H1 (cell line): ENCODE data around the gene DDX19B. TPM values are rescaled to one million over a fixed set of nuclear protein-coding genes. Genes with fewer than 3 reads are reported as not detected.

ENCODE experiments used
- CTCF ChIA-PET: fragments of 300-600 bp; sonication (Branson Sonifier 250); formaldehyde crosslinking; loops from one replicate; lab custom pipeline; 2021; ENCODE audit not compliant: partially characterized antibody; lab: Charles Lee
- POLR2A ChIA-PET: fragments of 300-600 bp; sonication (Branson Sonifier 250); formaldehyde crosslinking; loops from one replicate; lab custom pipeline; 2021; ENCODE audit warnings: inconsistent platforms; ENCODE audit not compliant: partially characterized antibody; lab: Charles Lee
- DNase-seq, 2 experiments: peaks; one replicate each; pipeline versions ENCODE4 v3.0.0 to v3.0.0-alpha.2; 2010 to 2022; ENCODE audit warnings: low spot score in 2 of 2, low read depth in 1 of 2, mixed read lengths in 1 of 2
- FAIRE-seq: peaks from 2 replicates; lab custom pipeline; 2011; peaks lifted over from hg19 to GRCh38; lab: Jason Lieb, UNC
- H2AFZ ChIP-seq: 2 replicates; pipeline ENCODE4 v1.8.1; 2012; ENCODE audit warnings: low read length, inconsistent platforms
- H2AK5ac ChIP-seq: 2 replicates; pipeline ENCODE4 v1.6.1; 2013; ENCODE audit warnings: low read depth, low read length
- H2BK120ac ChIP-seq: replicated peaks from 2 replicates; pipeline ENCODE3; 2013; ENCODE audit warnings: low read depth, low read length, inconsistent platforms
- H2BK12ac ChIP-seq: 2 replicates; pipeline ENCODE4 v1.6.1; 2013; ENCODE audit warnings: low read depth, low read length
- H2BK15ac ChIP-seq: 2 replicates; pipeline ENCODE4 v1.6.1; 2013; ENCODE audit warnings: low read length
- H2BK20ac ChIP-seq: 2 replicates; pipeline ENCODE4 v1.6.1; 2013; ENCODE audit warnings: low read length
- H2BK5ac ChIP-seq: 2 replicates; pipeline ENCODE4 v1.6.1; 2013; ENCODE audit warnings: low read depth, low read length
- H3K14ac ChIP-seq: 2 replicates; pipeline ENCODE4 v1.6.1; 2013; ENCODE audit warnings: inconsistent platforms; ENCODE audit not compliant: insufficient read length
- H3K18ac ChIP-seq: 2 replicates; pipeline ENCODE4 v1.6.1; 2013; ENCODE audit warnings: low read length; ENCODE audit errors: extremely low read depth
- H3K23ac ChIP-seq: 2 replicates; pipeline ENCODE4 v1.6.1; 2013; ENCODE audit warnings: inconsistent platforms; ENCODE audit not compliant: insufficient read length
- H3K23me2 ChIP-seq: 2 replicates; pipeline ENCODE4 v1.6.1; 2013; ENCODE audit warnings: low read depth, low read length
- H3K27ac ChIP-seq: 2 replicates; pipeline ENCODE4 v1.6.1; 2011; ENCODE audit warnings: low read depth, low read length, inconsistent platforms
- H3K27me3 ChIP-seq, 4 experiments: replicated peaks in 1 of 4; 1 replicate in 1 of 4; 2 replicates in 3 of 4; pipeline versions ENCODE4 v1.6.1 to v1.8.1; 2011 to 2013; ENCODE audit warnings: low read length in 3 of 4, mild to moderate bottlenecking in 3 of 4, inconsistent platforms in 2 of 4, mixed read lengths in 2 of 4, moderate library complexity in 1 of 4; ENCODE audit not compliant: control insufficient read depth in 3 of 4, insufficient read depth in 3 of 4; ENCODE audit errors: extremely low read depth in 1 of 4
- H3K36me3 ChIP-seq, 4 experiments: 2 replicates each; pipeline versions ENCODE4 v1.6.1 to v1.8.1; 2011 to 2013; ENCODE audit warnings: mild to moderate bottlenecking in 4 of 4, low read length in 3 of 4, moderate library complexity in 2 of 4, control low read depth in 1 of 4, inconsistent platforms in 1 of 4; ENCODE audit not compliant: insufficient read depth in 4 of 4, control insufficient read depth in 2 of 4
- H3K4ac ChIP-seq: replicated peaks from 2 replicates; pipeline ENCODE3; 2013; ENCODE audit warnings: low read length, low read depth, mixed read lengths, inconsistent platforms; ENCODE audit not compliant: insufficient read length
- H3K4me1 ChIP-seq, 4 experiments: replicated peaks in 1 of 4; 1 replicate in 1 of 4; 2 replicates in 3 of 4; pipeline versions ENCODE4 v1.6.1 to v1.8.1; 2011 to 2013; ENCODE audit warnings: low read length in 3 of 4, inconsistent platforms in 2 of 4, mixed read lengths in 1 of 4; ENCODE audit not compliant: insufficient read depth in 4 of 4, control insufficient read depth in 3 of 4
- H3K4me2 ChIP-seq, 2 experiments: 2 replicates each; pipeline versions ENCODE4 v1.6.1 to v1.8.1; 2011 to 2013; ENCODE audit warnings: low read depth in 2 of 2, low read length in 2 of 2, control low read depth in 1 of 2, inconsistent platforms in 1 of 2, mild to moderate bottlenecking in 1 of 2; ENCODE audit not compliant: insufficient read depth in 1 of 2
- H3K4me3 ChIP-seq, 4 experiments: fragments of 200-600, 300-600 bp in 1 of 4; sonication (generic), shearing (Covaris generic), sonication (Bioruptor Twin) in 1 of 4; 2 replicates each; pipeline versions ENCODE4 v1.5.1 to v1.8.1; 2011 to 2016; ENCODE audit warnings: low read length in 4 of 4, low read depth in 3 of 4, control low read depth in 2 of 4, inconsistent platforms in 2 of 4, mild to moderate bottlenecking in 2 of 4, mixed read lengths in 1 of 4, moderate library complexity in 1 of 4; ENCODE audit not compliant: insufficient read depth in 2 of 4; ENCODE audit errors: extremely low read depth in 1 of 4
- H3K56ac ChIP-seq: replicated peaks from 2 replicates; pipeline ENCODE3; 2013; ENCODE audit warnings: low read depth, mild to moderate bottlenecking, mixed read lengths, low read length, inconsistent platforms; ENCODE audit not compliant: insufficient read length
- H3K79me1 ChIP-seq: 2 replicates; pipeline ENCODE4 v1.6.1; 2013; ENCODE audit warnings: low read depth, low read length, control low read depth
- H3K79me2 ChIP-seq, 2 experiments: 2 replicates each; pipeline versions ENCODE4 v1.6.1 to v1.8.1; 2012 to 2013; ENCODE audit warnings: low read length in 2 of 2, mild to moderate bottlenecking in 2 of 2, inconsistent platforms in 1 of 2; ENCODE audit not compliant: insufficient read depth in 2 of 2, control insufficient read depth in 1 of 2
- H3K9ac ChIP-seq, 4 experiments: replicated peaks in 1 of 4; 1 replicate in 1 of 4; 2 replicates in 3 of 4; pipeline versions ENCODE4 v1.6.1 to v1.8.1; 2011 to 2013; ENCODE audit warnings: low read depth in 3 of 4, low read length in 3 of 4, control low read depth in 2 of 4, mild to moderate bottlenecking in 2 of 4, moderate library complexity in 2 of 4, inconsistent platforms in 1 of 4; ENCODE audit errors: extremely low read depth in 1 of 4
- H3K9me3 ChIP-seq, 2 experiments: 2 replicates each; pipeline versions ENCODE4 v1.6.1 to v1.8.1; 2012 to 2013; ENCODE audit warnings: mild to moderate bottlenecking in 2 of 2, moderate library complexity in 2 of 2, control low read depth in 1 of 2, inconsistent platforms in 1 of 2, low read depth in 1 of 2, low read length in 1 of 2, mixed read lengths in 1 of 2; ENCODE audit not compliant: insufficient read depth in 2 of 2
- H4K20me1 ChIP-seq, 2 experiments: replicated peaks in 1 of 2; 2 replicates each; pipeline versions ENCODE3 to v1.8.1; 2011 to 2013; ENCODE audit warnings: inconsistent platforms in 2 of 2, low read length in 2 of 2, mild to moderate bottlenecking in 1 of 2; ENCODE audit not compliant: insufficient read depth in 2 of 2, control insufficient read depth in 1 of 2
- H4K5ac ChIP-seq: 2 replicates; pipeline ENCODE4 v1.6.1; 2013; ENCODE audit warnings: low read length, low read depth, mixed read lengths, inconsistent platforms; ENCODE audit not compliant: insufficient read length
- H4K8ac ChIP-seq: 2 replicates; pipeline ENCODE4 v1.8.0; 2013; ENCODE audit warnings: mild to moderate bottlenecking, moderate library complexity, low read length, inconsistent platforms; ENCODE audit not compliant: insufficient read depth; ENCODE audit errors: extremely low read depth
- H4K91ac ChIP-seq: replicated peaks from 2 replicates; pipeline ENCODE3; 2013; ENCODE audit warnings: low read length, mixed read lengths, inconsistent platforms; ENCODE audit not compliant: insufficient read length
- BCL11A ChIP-seq, 2 experiments: IDR thresholded peaks; one replicate each; pipeline ENCODE4 v1.6.1; 2011; ENCODE audit warnings: low read depth in 2 of 2, low read length in 2 of 2, mild to moderate bottlenecking in 2 of 2
- RBBP5 ChIP-seq: IDR thresholded peaks from 2 replicates; pipeline ENCODE4 v1.7.1; 2012; ENCODE audit warnings: low read depth, mild to moderate bottlenecking, inconsistent platforms, low read length, moderate library complexity, borderline replicate concordance
- WGBS, 2 experiments: shearing (Covaris generic) in 1 of 2; methylation state at CpG; one replicate each; pipeline versions ENCODE4 v1.1.6 to v1.1.7; 2013 to 2015; ENCODE audit warnings: low lambda C conversion rate in 2 of 2, mixed read lengths in 2 of 2, inconsistent platforms in 1 of 2, low coverage in 1 of 2, missing lambda C conversion rate in 1 of 2; ENCODE audit not compliant: insufficient replicate concordance in 2 of 2, insufficient coverage in 1 of 2, insufficient read length in 1 of 2; ENCODE audit errors: extremely low coverage in 1 of 2, missing lambda C conversion rate in 1 of 2; 5-methylcytosine and 5-hydroxymethylcytosine counted together
- polyA plus RNA-seq, 7 experiments: library from polyadenylated mRNA; depleted of rRNA in 3 of 7; stranded (reverse) in 5 of 7; unstranded in 2 of 7; fragments of >200 nt in 5 of 7; fragments of 200-250 nt in 2 of 7; gene quantifications; 1 replicate in 5 of 7; 2 replicates in 1 of 7; 4 replicates in 1 of 7; pipeline versions ENCODE4 v1.2.1 to v1.2.3, GENCODE V29; 2011 to 2013; ENCODE audit warnings: missing spikeins in 2 of 7, mixed read lengths in 2 of 7
- total RNA-seq: library from RNA; stranded (reverse); fragmentation: NEBNext Ultra II Directional; extraction: Animal tissue kit (Norgen Biotek cat#: 25700); gene quantifications from 2 replicates; pipeline ENCODE4 v1.2.1, GENCODE V29; 2021

Gene DDX19B
- total and polyA plus RNA-seq, 2 of the 8 experiments (the other 6 are each of a cell fraction or from before 2014, with no cell fraction given): 40.5 to 42.7 TPM

DNA sequence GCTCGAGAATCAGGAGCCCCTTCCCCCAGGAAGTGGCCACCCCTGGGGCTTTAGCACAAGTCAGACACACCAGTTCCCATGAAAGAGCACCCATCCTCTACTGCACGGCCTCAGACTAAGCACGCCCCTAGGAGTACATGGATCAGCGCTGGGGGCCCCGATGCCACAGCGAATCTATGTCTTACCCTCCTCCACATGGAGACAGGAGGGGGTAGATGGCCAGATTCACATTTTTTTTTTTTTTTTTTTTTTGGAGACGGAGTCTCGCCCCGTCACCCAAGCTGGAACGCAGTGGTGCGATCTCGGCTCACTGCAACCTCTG, 44.1 kb upstream of the DDX19B start:
- H4K8ac ChIP-seq: no peak overlapping the region
- ChIA-PET CTCF (interaction anchor here (0.6 to 8.3 kb wide), 8 partner anchors 9 to 306 kb away, joined by 3 to 67 read pairs (median 4); no protein-coding TSS in a partner anchor), POLR2A (interaction anchor here (0.8 to 12.3 kb wide), 4 partner anchors 8 to 501 kb away, joined by 3 to 414 read pairs (median 26); partner anchors contain the start of gene AARS1)
- H3K4ac ChIP-seq: no peak overlapping the region
- H3K9me3 ChIP-seq: no peaks in the 10 kb centered on the region
- no peak overlapping the region for H3K27ac ChIP-seq
- DNase-seq: no peak
- no peak overlapping the region for H2BK20ac ChIP-seq
- no peak overlapping the region for H3K18ac ChIP-seq
- no peak overlapping the region for H3K4me3 ChIP-seq
- no peak overlapping the region for H3K9ac ChIP-seq
- peaks cover 7 to 21% of the 10 kb centered on the region in 2 experiments for H4K20me1 ChIP-seq
- no peak overlapping the region for H3K14ac ChIP-seq
- H3K79me1 ChIP-seq: peaks cover 5% of the 10 kb centered on the region
- H3K27me3 ChIP-seq: no peaks in the 10 kb centered on the region
- H3K4me2 ChIP-seq: no peak overlapping the region
- no peak overlapping the region for H2BK120ac ChIP-seq
- H3K23me2 ChIP-seq: peaks cover 3% of the 10 kb centered on the region; the same call in 1 of the 2 replicates
- no peaks in the 10 kb centered on the region; a peak in 2 of 7 replicates for H3K4me1 ChIP-seq
- no peak overlapping the region for H2BK12ac ChIP-seq
- no peak overlapping the region for H2AFZ ChIP-seq
- no peak for FAIRE-seq
- H2BK15ac ChIP-seq: no peak overlapping the region
- peaks cover 0 to 9% of the 10 kb centered on the region in 2 experiments; a peak in 2 of 4 replicates for H3K79me2 ChIP-seq
- H2BK5ac ChIP-seq: no peak overlapping the region
- no peak overlapping the region for H4K5ac ChIP-seq
- peaks cover 39 to 77% (median 70%) of the 10 kb centered on the region in 4 experiments for H3K36me3 ChIP-seq
- H2AK5ac ChIP-seq: no peak overlapping the region
- no peak overlapping the region for H3K56ac ChIP-seq
- no peak overlapping the region for H4K91ac ChIP-seq
- no peak for TF ChIP-seq RBBP5
- no peak for TF ChIP-seq BCL11A (IDR thresholded peaks at IDR 0.05; ENCODE audit: low read depth in 2 of 2, low read length in 2 of 2)
- 96% methylated on average over 9 of the region's 12 CpGs; no CpG with 5 or more reads in 1 of the 2 experiments for WGBS, 2 experiments
- no peak overlapping the region for H3K23ac ChIP-seq
